Loucy (cell line): ENCODE results near the gene BRD8.

ENCODE experiments used
- EZH2phosphoT487 ChIP-seq: fragments of 200-600 bp; IDR thresholded peaks from 2 replicates; pipeline ENCODE4 v1.6.1; 2018; ENCODE audit warnings: antibody characterized with exemption, mild to moderate bottlenecking, moderate library complexity, borderline replicate concordance
- TF ChIP-seq, protein P1 (sequence below): fragments of 200-600 bp; sonication (generic); conservative IDR thresholded peaks from 2 replicates; pipeline ENCODE4 v1.5.1; 2014; ENCODE audit warnings: mild to moderate bottlenecking, antibody characterized with exemption, low read length

DNA sequence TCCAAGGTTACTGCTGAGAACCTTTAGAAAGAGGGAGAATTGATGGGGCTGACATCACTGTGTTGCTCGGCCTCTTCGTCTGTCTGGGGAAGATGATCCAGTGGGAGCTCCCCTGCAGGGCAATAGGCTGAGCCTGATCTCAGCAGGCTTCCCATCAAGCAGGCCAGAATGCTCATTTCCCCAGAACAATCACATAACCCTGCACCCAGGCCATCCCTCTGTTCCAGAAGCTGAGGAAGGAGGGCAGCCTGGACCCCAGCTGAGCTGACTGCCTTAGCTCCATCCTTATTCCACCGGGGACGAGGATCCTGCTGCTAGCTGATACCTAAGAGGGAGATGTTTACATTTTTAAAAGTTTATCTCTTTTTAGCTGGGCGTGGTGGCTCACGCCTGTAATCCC, 46.3 kb upstream of the BRD8 start:
- TF ChIP-seq, protein P1, sequence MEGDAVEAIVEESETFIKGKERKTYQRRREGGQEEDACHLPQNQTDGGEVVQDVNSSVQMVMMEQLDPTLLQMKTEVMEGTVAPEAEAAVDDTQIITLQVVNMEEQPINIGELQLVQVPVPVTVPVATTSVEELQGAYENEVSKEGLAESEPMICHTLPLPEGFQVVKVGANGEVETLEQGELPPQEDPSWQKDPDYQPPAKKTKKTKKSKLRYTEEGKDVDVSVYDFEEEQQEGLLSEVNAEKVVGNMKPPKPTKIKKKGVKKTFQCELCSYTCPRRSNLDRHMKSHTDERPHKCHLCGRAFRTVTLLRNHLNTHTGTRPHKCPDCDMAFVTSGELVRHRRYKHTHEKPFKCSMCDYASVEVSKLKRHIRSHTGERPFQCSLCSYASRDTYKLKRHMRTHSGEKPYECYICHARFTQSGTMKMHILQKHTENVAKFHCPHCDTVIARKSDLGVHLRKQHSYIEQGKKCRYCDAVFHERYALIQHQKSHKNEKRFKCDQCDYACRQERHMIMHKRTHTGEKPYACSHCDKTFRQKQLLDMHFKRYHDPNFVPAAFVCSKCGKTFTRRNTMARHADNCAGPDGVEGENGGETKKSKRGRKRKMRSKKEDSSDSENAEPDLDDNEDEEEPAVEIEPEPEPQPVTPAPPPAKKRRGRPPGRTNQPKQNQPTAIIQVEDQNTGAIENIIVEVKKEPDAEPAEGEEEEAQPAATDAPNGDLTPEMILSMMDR = no peak
- no peak for TF ChIP-seq EZH2phosphoT487
